A549 (cell line): ENCODE results near the gene CEACAM4. TPM values are rescaled to one million over a fixed set of nuclear protein-coding genes. Genes with fewer than 3 reads are reported as not detected.

Experiments
- ATAC-seq, 2 experiments: fragments of 200-7000 bp in 1 of 2; fragments of >200 bp in 1 of 2; cut with Nextera tagmentation in 1 of 2; cut with Tn5 transposase in 1 of 2; 3 replicates each; pipeline versions ENCODE4 v1.8.0 to v1.9.1; 2018 to 2020; ENCODE audit warnings: mild to moderate bottlenecking in 1 of 2, moderate library complexity in 1 of 2
- CTCF ChIA-PET: fragments of 300-600 bp; sonication (Branson Sonifier 250); formaldehyde crosslinking; extraction: SDS; loops from one replicate; lab custom pipeline; 2021; ENCODE audit warnings: antibody characterized with exemption, inconsistent platforms; lab: Yijun Ruan, JAX
- POLR2A ChIA-PET: fragments of 350-600 bp; formaldehyde crosslinking; extraction: SDS; loops from one replicate; lab custom pipeline; 2021; ENCODE audit warnings: antibody characterized with exemption, inconsistent platforms; lab: Yijun Ruan, JAX
- DNase-seq, 2 experiments: peaks; one replicate each; pipeline versions ENCODE4 v3.0.0 to v3.0.0-alpha.2; 2011 to 2016; ENCODE audit warnings: low read depth in 1 of 2, low spot score in 1 of 2
- FAIRE-seq: peaks from 2 replicates; lab custom pipeline; 2011; peaks lifted over from hg19 to GRCh38; lab: Jason Lieb, UNC
- H3K27ac ChIP-seq, 2 experiments: fragments of >200 bp; sonication (Bioruptor Twin); formaldehyde crosslinking; 3 replicates each; pipeline ENCODE4 v1.5.1; 2016 to 2017
- H3K4me1 ChIP-seq: fragments of >200 bp; sonication (Bioruptor Twin); formaldehyde crosslinking; 3 replicates; pipeline ENCODE4 v1.6.1; 2016
- H3K4me2 ChIP-seq: fragments of >200 bp; sonication (Bioruptor Twin); formaldehyde crosslinking; 3 replicates; pipeline ENCODE4 v1.6.1; 2016
- H3K4me3 ChIP-seq: fragments of >200 bp; sonication (Bioruptor Twin); formaldehyde crosslinking; 3 replicates; pipeline ENCODE4 v1.5.1; 2016
- H3K9me3 ChIP-seq: fragments of >200 bp; sonication (Bioruptor Twin); formaldehyde crosslinking; 3 replicates; pipeline ENCODE4 v1.6.1; 2016
- BCL3 ChIP-seq: fragments of >200 bp; sonication (Bioruptor Twin); formaldehyde crosslinking; IDR thresholded peaks from 3 replicates; pipeline ENCODE4 v1.6.1; 2016
- CBX2 ChIP-seq: fragments of 200-600 bp; sonication (generic); IDR thresholded peaks from 2 replicates; pipeline ENCODE4 v1.6.1; 2016; ENCODE audit warnings: low read depth, mild to moderate bottlenecking, borderline replicate concordance
- CEBPB ChIP-seq, 2 experiments: fragments of >200 bp in 1 of 2; sonication (Bioruptor Twin) in 1 of 2; formaldehyde crosslinking in 1 of 2; IDR thresholded peaks; 2 replicates each; pipeline ENCODE4 v1.6.1; 2012 to 2016
- CHD4 ChIP-seq: fragments of 200-600 bp; sonication (generic); IDR thresholded peaks from 2 replicates; pipeline ENCODE4 v1.6.1; 2016; ENCODE audit warnings: antibody characterized with exemption, mild to moderate bottlenecking, borderline replicate concordance
- EHF ChIP-seq: fragments of 250-450 bp; sonication (Bioruptor Pico); IDR thresholded peaks from 2 replicates; pipeline ENCODE4 v1.5.0; 2020; ENCODE audit warnings: mild to moderate bottlenecking
- EHMT2 ChIP-seq: fragments of 200-600 bp; sonication (generic); IDR thresholded peaks from 2 replicates; pipeline ENCODE4 v1.6.1; 2016; ENCODE audit warnings: antibody characterized with exemption, low read depth, mild to moderate bottlenecking, moderate library complexity
- ELK1 ChIP-seq: fragments of 150-350 bp; IDR thresholded peaks from 2 replicates; pipeline ENCODE4 v1.6.1; 2014; ENCODE audit warnings: low read depth, mild to moderate bottlenecking, low read length
- HDAC2 ChIP-seq: fragments of 200-600 bp; sonication (generic); IDR thresholded peaks from 2 replicates; pipeline ENCODE4 v1.6.1; 2016
- HOXA7 ChIP-seq: fragments of 250-450 bp; sonication (Bioruptor Pico); IDR thresholded peaks from 2 replicates; pipeline ENCODE4 v1.5.0; 2020; ENCODE audit warnings: mild to moderate bottlenecking, moderate library complexity
- HOXB13 ChIP-seq: fragments of 250-450 bp; sonication (Bioruptor Pico); IDR thresholded peaks from 2 replicates; pipeline ENCODE4 v1.5.0; 2020; ENCODE audit warnings: low read depth, mild to moderate bottlenecking, moderate library complexity
- HOXB5 ChIP-seq: fragments of 250-450 bp; sonication (Bioruptor Pico); IDR thresholded peaks from 2 replicates; pipeline ENCODE4 v1.5.0; 2020; ENCODE audit warnings: mild to moderate bottlenecking, moderate library complexity
- JUN ChIP-seq, 2 experiments: fragments of >200 bp; sonication (Bioruptor Twin); formaldehyde crosslinking; IDR thresholded peaks; 2 replicates in 1 of 2; 3 replicates in 1 of 2; pipeline ENCODE4 v1.6.1; 2016 to 2017
- JUNB ChIP-seq: fragments of >200 bp; sonication (Bioruptor Twin); formaldehyde crosslinking; IDR thresholded peaks from 2 replicates; pipeline ENCODE4 v1.6.1; 2016
- MAFK ChIP-seq: fragments of 450-650 bp; IDR thresholded peaks from 2 replicates; pipeline ENCODE4 v1.6.1; 2014; ENCODE audit not compliant: partially characterized antibody
- MAX ChIP-seq: IDR thresholded peaks from 2 replicates; pipeline ENCODE4 v1.6.1; 2012
- NFE2L2 ChIP-seq: fragments of 150-350 bp; conservative IDR thresholded peaks from 2 replicates; pipeline ENCODE4 v1.6.1; 2014; ENCODE audit warnings: low read length
- NPAS2 ChIP-seq: fragments of 250-450 bp; sonication (Bioruptor Pico); IDR thresholded peaks from 2 replicates; pipeline ENCODE4 v1.8.0; 2022; ENCODE audit warnings: mild to moderate bottlenecking, moderate library complexity, borderline replicate concordance
- NR3C1 ChIP-seq: fragments of >200 bp; sonication (Bioruptor Twin); formaldehyde crosslinking; IDR thresholded peaks from 3 replicates; pipeline ENCODE4 v1.6.1; 2017
- REST ChIP-seq: fragments of 200-600 bp; sonication (generic); IDR thresholded peaks from 2 replicates; pipeline ENCODE4 v1.6.1; 2016; ENCODE audit warnings: antibody characterized with exemption, mild to moderate bottlenecking, moderate library complexity
- SMC3 ChIP-seq: fragments of >200 bp; sonication (Bioruptor Twin); formaldehyde crosslinking; IDR thresholded peaks from 3 replicates; pipeline ENCODE4 v1.6.1; 2018; ENCODE audit warnings: inconsistent platforms
- USF2 ChIP-seq: fragments of 450-650 bp; IDR thresholded peaks from 2 replicates; pipeline ENCODE4 v1.6.1; 2014; ENCODE audit warnings: antibody characterized with exemption
- ZC3H11A ChIP-seq: fragments of 450-650 bp; IDR thresholded peaks from 2 replicates; pipeline ENCODE4 v1.6.1; 2014; ENCODE audit warnings: antibody characterized with exemption, mild to moderate bottlenecking
- ZNF302 ChIP-seq: fragments of 250-450 bp; sonication (Bioruptor Pico); IDR thresholded peaks from 2 replicates; pipeline ENCODE4 v1.9.0; 2021; ENCODE audit warnings: inconsistent platforms, mild to moderate bottlenecking, moderate library complexity
- ZSCAN20 ChIP-seq: fragments of 250-450 bp; sonication (Bioruptor Pico); IDR thresholded peaks from 2 replicates; pipeline ENCODE4 v1.8.0; 2022; ENCODE audit warnings: mild to moderate bottlenecking, moderate library complexity
- whole genome bisulfite sequencing: methylation state at CpG from one replicate; pipeline ENCODE4 v1.1.6; 2017; ENCODE audit errors: missing lambda C conversion rate; 5-methylcytosine and 5-hydroxymethylcytosine counted together
- polyA plus RNA-seq, 4 experiments: library from polyadenylated mRNA; depleted of rRNA in 3 of 4; stranded (reverse); fragments of >200 nt; fragmentation: RNase III in 1 of 4; extraction: RNeasy Plus Mini Kit Qiagen cat#74134 plus additional on column Dnase treatment in 1 of 4; gene quantifications; 2 replicates in 3 of 4; 3 replicates in 1 of 4; pipeline ENCODE4 v1.2.3, GENCODE V29; 2011 to 2017

CEACAM4 gene
- polyA plus RNA-seq, 2 of the 4 experiments (the other 2 are of a cell fraction): not detected

GRCh38 chr19:41617941-41618730 lies 8.7 kb downstream of the CEACAM4 start:
- Histone ChIP-seq H3K4me2 (no peak overlapping the region), H3K27ac (no peak overlapping the region), H3K4me3 (no peak overlapping the region), H3K4me1 (no peaks in the 10 kb centered on the region), H3K9me3 (no peaks in the 10 kb centered on the region)
- POLR2A ChIA-PET: no interaction called here
- no peak for DNase-seq
- FAIRE-seq: peak; percentile 18
- WGBS: 11% methylated on average over 9 of the region's 9 CpGs
- no peak for TF ChIP-seq HDAC2
- no peak for TF ChIP-seq ZSCAN20
- no peak for TF ChIP-seq HOXB13
- TF ChIP-seq NPAS2 (CRISPR knock-in tag): no peak
- no peak for TF ChIP-seq NR3C1
- TF ChIP-seq JUN (IDR thresholded peaks at IDR 0.05): no peak
- no peak for TF ChIP-seq HOXA7 (CRISPR knock-in tag)
- TF ChIP-seq SMC3: no peak
- CTCF ChIA-PET: interaction anchor here (0.6 to 7.1 kb wide), 6 partner anchors 21 to 137 kb away, joined by 3 to 81 read pairs (median 3); partner anchors contain the start of gene CEACAM6
- ATAC-seq: no peak

GRCh38 chr19:41616792-41617621 lies 9.9 kb downstream of the CEACAM4 start:
- DNase-seq: peak; percentile 44 to 49
- Histone ChIP-seq H3K9me3 (no peaks in the 10 kb centered on the region), H3K27ac (no peak overlapping the region), H3K4me1 (no peaks in the 10 kb centered on the region), H3K4me3 (no peak overlapping the region)
- 13% methylated on average over 9 of the region's 9 CpGs for WGBS
- FAIRE-seq: peak; percentile 97
- peak; percentile 44 to 63; a peak in 5 of 6 replicates for ATAC-seq
- TF ChIP-seq NPAS2 (CRISPR knock-in tag): no peak
- 0 out of 2 replicates have a peak, but pooled peaks have one; percentile 30 for TF ChIP-seq MAX
- TF ChIP-seq REST: peak; percentile 95
- no peak for TF ChIP-seq ZSCAN20
- no peak for TF ChIP-seq CHD4
- TF ChIP-seq BCL3: no peak
- no peak for TF ChIP-seq JUNB
- no peak for TF ChIP-seq SMC3
- TF ChIP-seq CBX2: no peak
- TF ChIP-seq CEBPB (IDR thresholded peaks at IDR 0.05): 0 out of 4 replicates have a peak, but pooled peaks of 1 of the 2 experiments have one; percentile 3
- TF ChIP-seq EHMT2: peak; percentile 92
- peak; percentile 48 for TF ChIP-seq USF2
- no peak for TF ChIP-seq ZC3H11A
- TF ChIP-seq JUN (IDR thresholded peaks at IDR 0.05): no peak
- TF ChIP-seq MAFK: no peak
- no peak for TF ChIP-seq NFE2L2
- 0 out of 2 replicates have a peak, but pooled peaks have one; percentile 16 for TF ChIP-seq HOXB5 (CRISPR knock-in tag)
- no peak for TF ChIP-seq ELK1
- TF ChIP-seq ZNF302: no peak
- TF ChIP-seq EHF (CRISPR knock-in tag): no peak
- TF ChIP-seq, all 56 proteins: peak for 6
- ChIA-PET POLR2A (no interaction called here), CTCF (interaction anchor here (0.6 to 7.1 kb wide), 13 partner anchors 13 to 1867 kb away, joined by 3 to 81 read pairs (median 3); partner anchors contain the start of gene CEACAM6)
- no peak overlapping the region for H3K4me2 ChIP-seq
